ENCODE results near the gene NUDT1. TPM values are rescaled to one million over a fixed set of nuclear protein-coding genes. Genes with fewer than 3 reads are reported as not detected.

Gene NUDT1
- 10 to 100 TPM in 2 of 3 donors, 1 to 10 TPM in 1; 6.8 to 20.3 (median 12.4) TPM for total RNA-seq
- long read RNA-seq, donor 1, partial matches to known transcripts = 0 of 7 reads
- long read RNA-seq, donor 1, other reads (novel, unspliced or antisense) = 1 of 7 reads
- long read RNA-seq, donor 2, transcript NUDT1-206 (3 exons, 714 nt) = major isoform, 13 of 17 reads
- long read RNA-seq, donor 2, partial matches to known transcripts = 0 of 17 reads
- long read RNA-seq, donor 2, other reads (novel, unspliced or antisense) = 0 of 17 reads

- intact Hi-C loops (cut with DNase I, micrococcal nuclease) = loop anchor here (5.0 to 10.0 kb wide), 2 partner anchors 100 to 103 kb away; no protein-coding TSS in a partner anchor
- Histone ChIP-seq H3K4me3 (peak within 1 kb of the TSS; percentile 94), H3K9me3 (no peaks in the 10 kb centered on the region), H3K4me1 (ENCODE audit: low read depth) (peaks cover 16% of the 10 kb centered on the region), H3K36me3 (ENCODE audit: low read depth) (no peaks in the 10 kb centered on the region)
- DNase-seq (peak; percentile 90 to 91 (median 90)), ATAC-seq (peak; percentile 96)
- no peak for TF ChIP-seq CTCF (IDR thresholded peaks at IDR 0.05)
Observed at GRCh38 chr7:2241580-2242540, at the start of gene NUDT1, which contains the start of gene MRM2. TSS of gene NUDT1 (plus strand) at chr7:2242226. CDS start at chr7:2244575, 2,349 bp downstream. TSS of gene MRM2 (minus strand) at chr7:2242205. CDS start at chr7:2242169, 36 bp downstream.

- Histone ChIP-seq H3K4me1 (ENCODE audit: low read depth) (no peaks in the 10 kb centered on the region), H3K4me3 (no peak overlapping the region), H3K9me3 (peaks cover 11% of the 10 kb centered on the region), H3K36me3 (ENCODE audit: low read depth) (no peaks in the 10 kb centered on the region)
- no peak for DNase-seq
- TF ChIP-seq CTCF (IDR thresholded peaks at IDR 0.05) = no peak
- intact Hi-C loops (cut with DNase I, micrococcal nuclease) = no loop called here
- ATAC-seq = no peak
Observed at GRCh38 chr7:2192831-2193534, 49.0 kb upstream of the NUDT1 start.

- DNase-seq (no peak), ATAC-seq (no peak)
- intact Hi-C loops (cut with DNase I, micrococcal nuclease) = no loop called here
- no peaks in the 10 kb centered on the region for H3K4me1 ChIP-seq (ENCODE audit: low read depth)
- H3K4me3 ChIP-seq = no peak overlapping the region
- peaks cover 11% of the 10 kb centered on the region for H3K9me3 ChIP-seq
- no peak for TF ChIP-seq CTCF (IDR thresholded peaks at IDR 0.05)
- H3K36me3 ChIP-seq (ENCODE audit: low read depth) = no peaks in the 10 kb centered on the region
Observed at GRCh38 chr7:2193575-2194305, 48.3 kb upstream of the NUDT1 start.

GRCh38 chr7:2195400-2196246 is 46.4 kb upstream of the NUDT1 start:
- no peaks in the 10 kb centered on the region for H3K36me3 ChIP-seq (ENCODE audit: low read depth)
- H3K4me1 ChIP-seq (ENCODE audit: low read depth) = no peaks in the 10 kb centered on the region
- DNase-seq = no peak
- intact Hi-C loops (cut with DNase I, micrococcal nuclease) = no loop called here
- TF ChIP-seq CTCF (IDR thresholded peaks at IDR 0.05) = no peak
- peaks cover 11% of the 10 kb centered on the region for H3K9me3 ChIP-seq
- H3K4me3 ChIP-seq = no peak overlapping the region
- no peak for ATAC-seq
